Chondrocyte (in vitro differentiated cells): Measurements from ENCODE around the gene PLSCR1. TPM values are rescaled to one million over a fixed set of nuclear protein-coding genes. Genes with fewer than 3 reads are reported as not detected.
A peak's percentile ranks its signal among the peaks of the same experiment; 100 is the strongest.

Experiments
- DNase-seq: peaks from one replicate; pipeline ENCODE4 v3.0.0; 2021; ENCODE audit warnings: mixed read lengths, low spot score
- H3K27ac Mint-ChIP-seq: one replicate; pipeline ENCODE4 v1.8.0; 2021; ENCODE audit warnings: mild to moderate bottlenecking, moderate library complexity, mixed read lengths; ENCODE audit not compliant: unreplicated experiment
- H3K27me3 Mint-ChIP-seq: 2 replicates; pipeline ENCODE4 v1.8.0; 2021; ENCODE audit warnings: low read depth, mixed read lengths
- H3K36me3 Mint-ChIP-seq: 2 replicates; pipeline ENCODE4 v1.8.0; 2021; ENCODE audit warnings: low read depth, mixed read lengths
- H3K4me1 Mint-ChIP-seq: 2 replicates; pipeline ENCODE4 v1.8.0; 2021; ENCODE audit warnings: low read depth, mild to moderate bottlenecking, mixed read lengths
- H3K4me3 Mint-ChIP-seq: one replicate; pipeline ENCODE4 v1.8.0; 2021; ENCODE audit warnings: mild to moderate bottlenecking, moderate library complexity, mixed read lengths; ENCODE audit not compliant: unreplicated experiment
- H3K9me3 Mint-ChIP-seq: 2 replicates; pipeline ENCODE4 v1.8.0; 2021; ENCODE audit warnings: low read depth, mixed read lengths
- CTCF ChIP-seq: fragments of 200-600 bp; sonication (generic); IDR thresholded peaks from 2 replicates; pipeline ENCODE4 v1.5.0; 2021; ENCODE audit warnings: antibody characterized with exemption, mild to moderate bottlenecking, moderate library complexity
- long read RNA-seq: library from polyadenylated mRNA; stranded (forward); transcript quantifications from one replicate; pipeline ENCODE4 v2.0.0, GENCODE V29; 2021
- total RNA-seq: library from RNA; stranded (reverse); gene quantifications from 3 replicates; pipeline ENCODE4 v1.2.1, GENCODE V29; 2021

The PLSCR1 gene
- total RNA-seq = 21.5 to 34.6 TPM (median 23.9 TPM) in 3 replicates
- long read RNA-seq, transcript PLSCR1-201 (9 exons, 2,233 nt) = major isoform, 12 of 20 reads
- long read RNA-seq, partial matches to known transcripts = 3 of 20 reads
- long read RNA-seq, other reads (novel, unspliced or antisense) = 1 of 20 reads

GRCh38 chr3:146544002-146544928 lies at the start of gene PLSCR1:
PLSCR1 (minus strand) TSS chr3:146544607; CDS start chr3:146536552, 8,055 bp downstream.
- H3K27me3 Mint-ChIP-seq = no peaks in the 10 kb centered on the region

GRCh38 chr3:146593776-146594175 lies 49.4 kb upstream of the PLSCR1 start:
- Mint-ChIP-seq H3K36me3 (no peaks in the 10 kb centered on the region), H3K27me3 (no peaks in the 10 kb centered on the region), H3K9me3 (no peaks in the 10 kb centered on the region), H3K4me1 (peaks cover 5% of the 10 kb centered on the region), H3K4me3 (no peak overlapping the region), H3K27ac (no peak overlapping the region)
- DNase-seq = no peak
- no peak for TF ChIP-seq CTCF

More at GRCh38 chr3:146544002-146544928, at the start of gene PLSCR1:
- DNase-seq = peak; percentile 92
- no peak for TF ChIP-seq CTCF
- Mint-ChIP-seq H3K4me3 (peak within 1 kb of the TSS; percentile 89), H3K4me1 (peaks cover 37% of the 10 kb centered on the region), H3K36me3 (no peaks in the 10 kb centered on the region), H3K9me3 (no peaks in the 10 kb centered on the region), H3K27ac (peak within 1 kb of the TSS; percentile 95)

- no peak overlapping the region for H3K4me3 Mint-ChIP-seq
- no peak for DNase-seq
- H3K4me1 Mint-ChIP-seq = peaks cover 5% of the 10 kb centered on the region
- no peaks in the 10 kb centered on the region for H3K36me3 Mint-ChIP-seq
- H3K27ac Mint-ChIP-seq = no peak overlapping the region
- TF ChIP-seq CTCF = no peak
- no peaks in the 10 kb centered on the region for H3K27me3 Mint-ChIP-seq
- no peaks in the 10 kb centered on the region for H3K9me3 Mint-ChIP-seq
Measured at GRCh38 chr3:146590521-146590920, 46.1 kb upstream of the PLSCR1 start.

- H3K27me3 Mint-ChIP-seq = no peaks in the 10 kb centered on the region
- peaks cover 5% of the 10 kb centered on the region for H3K4me1 Mint-ChIP-seq
- no peak overlapping the region for H3K4me3 Mint-ChIP-seq
- H3K36me3 Mint-ChIP-seq = no peaks in the 10 kb centered on the region
- no peaks in the 10 kb centered on the region for H3K9me3 Mint-ChIP-seq
- no peak for DNase-seq
- H3K27ac Mint-ChIP-seq = no peak overlapping the region
- TF ChIP-seq CTCF = peak; percentile 88
Measured at GRCh38 chr3:146589899-146590508, 45.6 kb upstream of the PLSCR1 start.

GRCh38 chr3:146585156-146585555 lies 40.7 kb upstream of the PLSCR1 start:
- Mint-ChIP-seq H3K36me3 (peaks cover 3% of the 10 kb centered on the region), H3K4me3 (no peak overlapping the region), H3K4me1 (peaks cover 4% of the 10 kb centered on the region), H3K27me3 (no peaks in the 10 kb centered on the region), H3K9me3 (peaks cover 10% of the 10 kb centered on the region), H3K27ac (no peak overlapping the region)
- no peak for TF ChIP-seq CTCF
- no peak for DNase-seq
